Keratinocyte (primary cell): ENCODE measurements around the gene TNIK. TPM values are rescaled to one million over a fixed set of nuclear protein-coding genes. Genes with fewer than 3 reads are reported as not detected.

ENCODE experiments used
- DNase-seq: peaks from one replicate; pipeline ENCODE4 v3.0.0-alpha.2; 2011; ENCODE audit warnings: low read depth, missing footprints, low spot score
- FAIRE-seq: peaks from 2 replicates; lab custom pipeline; 2011; peaks lifted over from hg19 to GRCh38; lab: Jason Lieb, UNC
- H2AFZ ChIP-seq: 2 replicates; pipeline ENCODE4 v1.6.0; 2012; ENCODE audit warnings: low read length, control low read depth, inconsistent platforms; ENCODE audit not compliant: control insufficient read depth
- H3K27ac ChIP-seq: 2 replicates; pipeline ENCODE4 v1.5.1; 2011; ENCODE audit warnings: low read length; ENCODE audit not compliant: control insufficient read depth, insufficient read depth
- H3K27me3 ChIP-seq: 3 replicates; pipeline ENCODE4 v1.6.0; 2011; ENCODE audit warnings: low read length; ENCODE audit not compliant: control insufficient read depth, insufficient read depth; ENCODE audit errors: extremely low read depth
- H3K36me3 ChIP-seq, 2 experiments: 2 replicates in 1 of 2; 3 replicates in 1 of 2; pipeline ENCODE4 v1.5.1; 2011; ENCODE audit warnings: low read length in 2 of 2, mild to moderate bottlenecking in 1 of 2; ENCODE audit not compliant: control insufficient read depth in 2 of 2, insufficient read depth in 2 of 2; ENCODE audit errors: extremely low read depth in 1 of 2
- H3K4me1 ChIP-seq: 3 replicates; pipeline ENCODE4 v1.5.1; 2011; ENCODE audit warnings: low read length; ENCODE audit not compliant: control insufficient read depth, insufficient read depth; ENCODE audit errors: extremely low read depth
- H3K4me2 ChIP-seq: 3 replicates; pipeline ENCODE4 v1.6.0; 2011; ENCODE audit warnings: low read depth, low read length; ENCODE audit not compliant: control insufficient read depth, insufficient read depth; ENCODE audit errors: extremely low read depth
- H3K4me3 ChIP-seq, 3 experiments: fragments of 200-600 bp in 1 of 3; sonication (generic) in 1 of 3; 2 replicates in 2 of 3; 3 replicates in 1 of 3; pipeline ENCODE4 v1.5.1; 2011 to 2016; ENCODE audit warnings: low read length in 3 of 3, mild to moderate bottlenecking in 3 of 3, control low read depth in 2 of 3, inconsistent platforms in 1 of 3, low read depth in 1 of 3, mixed read lengths in 1 of 3, mixed run types in 1 of 3, moderate library complexity in 1 of 3; ENCODE audit not compliant: control insufficient read depth in 2 of 3, insufficient read depth in 2 of 3; ENCODE audit errors: extremely low read depth in 1 of 3
- H3K79me2 ChIP-seq: 2 replicates; pipeline ENCODE4 v1.6.0; 2012; ENCODE audit warnings: low read length; ENCODE audit not compliant: control insufficient read depth, insufficient read depth
- H3K9ac ChIP-seq: 3 replicates; pipeline ENCODE4 v1.6.0; 2011; ENCODE audit warnings: low read length; ENCODE audit not compliant: control insufficient read depth, insufficient read depth; ENCODE audit errors: extremely low read depth
- H3K9me1 ChIP-seq: 3 replicates; pipeline ENCODE4 v1.6.0; 2011; ENCODE audit warnings: low read length; ENCODE audit not compliant: control insufficient read depth, insufficient read depth; ENCODE audit errors: extremely low read depth
- H3K9me3 ChIP-seq: 2 replicates; pipeline ENCODE4 v1.5.1; 2012; ENCODE audit warnings: low read depth, low read length; ENCODE audit not compliant: control insufficient read depth
- H4K20me1 ChIP-seq: 3 replicates; pipeline ENCODE4 v1.6.0; 2011; ENCODE audit warnings: low read length; ENCODE audit not compliant: control insufficient read depth, insufficient read depth; ENCODE audit errors: extremely low read depth
- EZH2 ChIP-seq: IDR thresholded peaks from one replicate; pipeline ENCODE4 v1.6.1; 2012; ENCODE audit warnings: inconsistent platforms, mild to moderate bottlenecking, low read length, moderate library complexity
- dilution Hi-C: fragments of 300-500 bp; cut with MboI; formaldehyde crosslinking; loops from one replicate; pipeline ENCODE4 v1.7.0; 2020; ENCODE audit warnings: low sequenced_read_pairs; ENCODE audit not compliant: extremely low pct_ligation_motif_present
- polyA plus RNA-seq, 5 experiments: library from polyadenylated mRNA; depleted of rRNA in 3 of 5; stranded (reverse) in 3 of 5; stranded (forward) in 1 of 5; unstranded in 1 of 5; fragments of >200 nt; gene quantifications; 1 replicate in 1 of 5; 2 replicates in 3 of 5; 3 replicates in 1 of 5; pipeline versions ENCODE4 v1.2.1 to v1.2.3, GENCODE V29; 2011 to 2012; ENCODE audit warnings: missing spikeins in 2 of 5, low read depth in 1 of 5, low replicate concordance in 1 of 5
- TF ChIP-seq, protein P1 (sequence below), 3 experiments: IDR thresholded peaks in 1 of 3; conservative IDR thresholded peaks in 1 of 3; optimal IDR thresholded peaks in 1 of 3; 2 replicates in 2 of 3; 3 replicates in 1 of 3; pipeline versions ENCODE3 to v1.5.1; 2011; ENCODE audit warnings: low read length in 3 of 3, mild to moderate bottlenecking in 3 of 3, moderate library complexity in 2 of 3, control low read depth in 1 of 3, inconsistent platforms in 1 of 3; ENCODE audit not compliant: insufficient read depth in 2 of 3; ENCODE audit errors: extremely low read depth in 1 of 3

Gene TNIK
- polyA plus RNA-seq, 1 donor (not counting 4 experiments of a cell fraction or from before 2014, with no cell fraction given) = 4.4 TPM

GRCh38 chr3:171455603-171456550, 4.3 kb downstream of the TNIK start:
- H3K4me2 ChIP-seq = no peak overlapping the region
- TF ChIP-seq EZH2 = no peak
- TF ChIP-seq, protein P1, sequence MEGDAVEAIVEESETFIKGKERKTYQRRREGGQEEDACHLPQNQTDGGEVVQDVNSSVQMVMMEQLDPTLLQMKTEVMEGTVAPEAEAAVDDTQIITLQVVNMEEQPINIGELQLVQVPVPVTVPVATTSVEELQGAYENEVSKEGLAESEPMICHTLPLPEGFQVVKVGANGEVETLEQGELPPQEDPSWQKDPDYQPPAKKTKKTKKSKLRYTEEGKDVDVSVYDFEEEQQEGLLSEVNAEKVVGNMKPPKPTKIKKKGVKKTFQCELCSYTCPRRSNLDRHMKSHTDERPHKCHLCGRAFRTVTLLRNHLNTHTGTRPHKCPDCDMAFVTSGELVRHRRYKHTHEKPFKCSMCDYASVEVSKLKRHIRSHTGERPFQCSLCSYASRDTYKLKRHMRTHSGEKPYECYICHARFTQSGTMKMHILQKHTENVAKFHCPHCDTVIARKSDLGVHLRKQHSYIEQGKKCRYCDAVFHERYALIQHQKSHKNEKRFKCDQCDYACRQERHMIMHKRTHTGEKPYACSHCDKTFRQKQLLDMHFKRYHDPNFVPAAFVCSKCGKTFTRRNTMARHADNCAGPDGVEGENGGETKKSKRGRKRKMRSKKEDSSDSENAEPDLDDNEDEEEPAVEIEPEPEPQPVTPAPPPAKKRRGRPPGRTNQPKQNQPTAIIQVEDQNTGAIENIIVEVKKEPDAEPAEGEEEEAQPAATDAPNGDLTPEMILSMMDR (optimal IDR thresholded peaks at IDR 0.05 in 1 of 3, IDR thresholded peaks at IDR 0.05 in 1 of 3, conservative IDR thresholded peaks at IDR 0.05 in 1 of 3; ENCODE audit: extremely low read depth in 1 of 3, insufficient read depth in 2 of 3, low read length in 3 of 3) = no peak
- dilution Hi-C loops = no loop called here
- no peaks in the 10 kb centered on the region for H3K9me1 ChIP-seq
- DNase-seq (no peak), FAIRE-seq (no peak)
- no peak overlapping the region for H3K9ac ChIP-seq
- no peak overlapping the region for H2AFZ ChIP-seq
- H3K4me3 ChIP-seq = no peak overlapping the region
- no peak overlapping the region for H3K27ac ChIP-seq
- H4K20me1 ChIP-seq = no peaks in the 10 kb centered on the region
- H3K79me2 ChIP-seq = peaks cover 6% of the 10 kb centered on the region
- H3K36me3 ChIP-seq = no peaks in the 10 kb centered on the region
- H3K27me3 ChIP-seq = no peaks in the 10 kb centered on the region
- peaks cover 6% of the 10 kb centered on the region for H3K4me1 ChIP-seq
- no peaks in the 10 kb centered on the region for H3K9me3 ChIP-seq

DNA sequence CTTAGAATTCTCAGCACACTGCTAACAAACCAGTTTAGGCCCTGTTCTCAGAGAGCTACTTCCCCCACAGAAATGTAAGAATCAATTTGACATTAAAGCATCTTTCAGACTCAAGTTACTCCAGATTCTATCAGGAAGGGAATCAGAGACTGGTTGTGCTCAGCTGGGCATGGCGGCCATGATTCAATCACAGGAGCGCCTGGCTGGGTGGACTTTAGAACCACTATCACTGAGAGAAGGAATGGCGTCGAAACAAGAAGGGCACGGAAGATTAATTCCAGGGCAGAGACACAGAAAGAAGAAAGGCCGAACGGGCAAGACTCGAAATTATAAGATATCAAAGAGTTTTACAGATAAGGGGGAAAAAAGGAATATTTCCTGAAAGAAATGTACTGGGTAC, 6.2 kb downstream of the TNIK start:
- H2AFZ ChIP-seq = no peak overlapping the region
- H3K79me2 ChIP-seq = peaks cover 5% of the 10 kb centered on the region
- H3K27ac ChIP-seq = no peak overlapping the region
- no peak overlapping the region for H3K4me3 ChIP-seq
- no peaks in the 10 kb centered on the region for H4K20me1 ChIP-seq
- DNase-seq (no peak), FAIRE-seq (no peak)
- no peaks in the 10 kb centered on the region for H3K27me3 ChIP-seq
- H3K4me2 ChIP-seq = no peak overlapping the region
- H3K36me3 ChIP-seq = no peaks in the 10 kb centered on the region
- no peaks in the 10 kb centered on the region for H3K9me3 ChIP-seq
- TF ChIP-seq EZH2 = no peak
- TF ChIP-seq, protein P1 (optimal IDR thresholded peaks at IDR 0.05 in 1 of 3, IDR thresholded peaks at IDR 0.05 in 1 of 3, conservative IDR thresholded peaks at IDR 0.05 in 1 of 3; ENCODE audit: extremely low read depth in 1 of 3, insufficient read depth in 2 of 3, low read length in 3 of 3) = no peak
- peaks cover 4% of the 10 kb centered on the region for H3K4me1 ChIP-seq
- no peaks in the 10 kb centered on the region for H3K9me1 ChIP-seq
- H3K9ac ChIP-seq = no peak overlapping the region
- dilution Hi-C loops = no loop called here
